ENCODE results near the gene PRKCE.

DNA sequence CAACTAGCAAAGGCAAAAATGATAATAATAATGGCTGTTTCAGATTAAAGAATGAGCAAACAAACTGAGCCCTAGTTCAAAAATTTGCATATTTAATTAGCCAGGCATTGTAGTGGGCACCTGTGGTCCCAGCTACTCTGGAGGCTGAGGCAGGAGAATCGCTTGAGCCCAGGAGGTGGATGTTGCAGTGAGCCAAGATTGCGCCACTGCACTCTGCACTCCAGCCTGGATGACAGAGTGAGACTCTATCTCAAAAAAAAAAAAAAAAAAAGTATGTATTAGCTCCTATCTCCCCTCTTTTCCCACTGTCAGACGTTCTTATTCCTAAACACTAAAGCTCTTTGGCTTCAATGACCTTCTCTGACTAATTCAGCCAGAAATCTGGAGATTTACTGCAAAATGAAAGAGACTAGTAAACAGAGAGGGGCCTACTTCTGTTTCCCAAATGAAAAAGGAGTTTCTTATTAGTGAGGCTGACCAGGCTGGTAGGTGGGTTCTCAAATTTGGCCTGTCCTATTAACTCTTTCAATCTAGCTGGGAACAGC, 36.5 kb upstream of the PRKCE start:
- TF ChIP-seq, protein P1, sequence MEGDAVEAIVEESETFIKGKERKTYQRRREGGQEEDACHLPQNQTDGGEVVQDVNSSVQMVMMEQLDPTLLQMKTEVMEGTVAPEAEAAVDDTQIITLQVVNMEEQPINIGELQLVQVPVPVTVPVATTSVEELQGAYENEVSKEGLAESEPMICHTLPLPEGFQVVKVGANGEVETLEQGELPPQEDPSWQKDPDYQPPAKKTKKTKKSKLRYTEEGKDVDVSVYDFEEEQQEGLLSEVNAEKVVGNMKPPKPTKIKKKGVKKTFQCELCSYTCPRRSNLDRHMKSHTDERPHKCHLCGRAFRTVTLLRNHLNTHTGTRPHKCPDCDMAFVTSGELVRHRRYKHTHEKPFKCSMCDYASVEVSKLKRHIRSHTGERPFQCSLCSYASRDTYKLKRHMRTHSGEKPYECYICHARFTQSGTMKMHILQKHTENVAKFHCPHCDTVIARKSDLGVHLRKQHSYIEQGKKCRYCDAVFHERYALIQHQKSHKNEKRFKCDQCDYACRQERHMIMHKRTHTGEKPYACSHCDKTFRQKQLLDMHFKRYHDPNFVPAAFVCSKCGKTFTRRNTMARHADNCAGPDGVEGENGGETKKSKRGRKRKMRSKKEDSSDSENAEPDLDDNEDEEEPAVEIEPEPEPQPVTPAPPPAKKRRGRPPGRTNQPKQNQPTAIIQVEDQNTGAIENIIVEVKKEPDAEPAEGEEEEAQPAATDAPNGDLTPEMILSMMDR (IDR thresholded peaks at IDR 0.05), result no peak
- TF ChIP-seq POLR2A (IDR thresholded peaks at IDR 0.05), result no peak

All from body of pancreas (tissue), 4 donors.